GM21786 (cell line): ENCODE measurements around the gene FBRSL1.

Experiments used
- ATAC-seq: cut with Tn5 transposase; IDR thresholded peaks from one replicate; pipeline ENCODE4 v1.9.1; 2021; ENCODE audit not compliant: unreplicated experiment

FBRSL1 gene

DNA sequence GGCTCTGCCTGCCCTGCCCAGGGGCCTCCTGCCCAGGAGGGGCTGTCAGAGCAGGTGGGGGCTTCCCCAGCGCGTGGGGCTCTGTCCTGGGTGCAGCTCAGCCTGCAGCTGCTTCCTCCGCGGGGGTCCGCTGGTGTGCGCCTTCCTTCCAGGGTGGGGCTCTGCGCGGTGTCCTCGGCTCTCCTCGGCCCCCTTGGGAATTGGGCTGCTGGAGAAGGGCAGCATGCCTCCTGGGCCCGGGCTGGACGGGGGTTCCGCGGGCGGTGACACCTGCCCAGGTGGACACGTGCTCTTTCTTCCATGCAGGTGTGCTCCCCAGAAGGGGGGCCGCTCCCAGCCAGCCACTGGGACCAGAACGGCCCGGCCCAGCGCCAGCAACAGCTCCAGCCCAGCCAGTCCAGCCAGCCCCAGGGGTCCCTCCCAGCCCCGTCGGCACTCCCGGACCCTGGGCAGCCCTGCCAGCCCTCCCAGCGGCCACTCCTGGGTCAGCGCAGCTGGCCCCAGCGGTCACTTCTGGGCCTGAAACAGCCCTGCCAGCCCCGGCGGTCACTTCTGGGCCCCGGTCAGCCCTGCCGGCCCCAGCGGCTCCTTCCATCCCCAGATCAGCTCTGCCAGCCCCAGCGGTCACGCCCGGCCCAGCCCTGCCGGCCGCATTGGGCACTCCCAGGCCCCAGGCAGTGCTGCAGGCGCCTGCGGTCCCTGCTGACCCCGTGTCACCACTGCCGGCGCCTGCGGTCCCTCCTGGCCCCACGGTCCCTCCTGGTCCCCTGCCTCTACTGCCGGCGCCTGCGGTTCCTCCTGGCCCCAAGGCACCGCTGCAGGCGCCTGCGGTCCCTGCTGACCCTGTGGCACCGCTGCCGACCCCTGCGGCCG is 19.1 kb downstream of the FBRSL1 start:
- no peak for ATAC-seq

- ATAC-seq: no peak
Measured at GRCh38 chr12:132510111-132510724, 20.3 kb downstream of the FBRSL1 start.

- ATAC-seq: no peak
Measured at GRCh38 chr12:132510746-132511477, 21.0 kb downstream of the FBRSL1 start.

- no peak for ATAC-seq
Measured at GRCh38 chr12:132511516-132512196, 21.7 kb downstream of the FBRSL1 start.

DNA sequence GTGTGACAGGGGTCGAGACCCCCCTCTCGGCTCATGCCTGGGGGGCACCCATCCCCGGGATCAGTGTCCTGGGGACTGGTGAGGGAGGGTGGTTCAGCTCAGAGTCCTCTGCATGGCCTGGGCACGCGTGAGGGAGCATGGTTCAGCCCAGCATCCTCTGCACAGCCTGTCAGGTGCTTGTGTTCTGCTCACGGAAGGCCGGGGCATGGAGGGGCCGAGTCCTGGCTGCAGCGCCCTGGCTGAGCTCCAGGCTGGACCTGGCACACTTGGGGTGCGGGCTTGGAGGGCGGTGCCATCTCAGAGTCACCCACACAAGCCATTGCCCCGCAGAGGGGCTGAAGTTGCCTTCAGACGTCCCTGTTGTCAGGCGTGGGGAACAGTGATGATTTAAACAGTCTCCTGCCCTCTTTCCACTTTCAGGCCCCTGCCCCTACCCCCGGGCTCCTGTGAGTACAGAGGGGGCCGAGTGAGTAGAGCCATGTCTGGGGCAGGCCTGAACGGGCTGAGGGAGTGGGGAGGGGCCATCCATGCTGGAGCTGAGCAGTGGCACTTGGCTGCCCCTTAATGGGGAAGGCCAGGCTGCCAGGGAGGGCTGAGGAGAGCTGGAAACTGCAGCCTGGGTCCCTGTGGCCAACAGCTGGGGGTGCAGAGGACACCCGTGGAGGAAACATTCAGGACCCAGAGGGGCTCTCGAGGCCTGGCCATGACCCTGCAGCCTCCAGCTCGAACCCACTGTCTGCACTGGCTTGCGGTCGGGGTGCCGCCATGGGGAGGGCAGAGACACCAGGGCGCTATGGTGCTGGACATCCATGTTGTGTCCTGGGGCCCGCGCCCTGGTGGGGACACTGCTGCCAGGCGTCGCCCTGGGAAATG is 22.5 kb downstream of the FBRSL1 start:
- no peak for ATAC-seq

GRCh38 chr12:132513070-132513398 is 23.1 kb downstream of the FBRSL1 start:
- no peak for ATAC-seq

DNA sequence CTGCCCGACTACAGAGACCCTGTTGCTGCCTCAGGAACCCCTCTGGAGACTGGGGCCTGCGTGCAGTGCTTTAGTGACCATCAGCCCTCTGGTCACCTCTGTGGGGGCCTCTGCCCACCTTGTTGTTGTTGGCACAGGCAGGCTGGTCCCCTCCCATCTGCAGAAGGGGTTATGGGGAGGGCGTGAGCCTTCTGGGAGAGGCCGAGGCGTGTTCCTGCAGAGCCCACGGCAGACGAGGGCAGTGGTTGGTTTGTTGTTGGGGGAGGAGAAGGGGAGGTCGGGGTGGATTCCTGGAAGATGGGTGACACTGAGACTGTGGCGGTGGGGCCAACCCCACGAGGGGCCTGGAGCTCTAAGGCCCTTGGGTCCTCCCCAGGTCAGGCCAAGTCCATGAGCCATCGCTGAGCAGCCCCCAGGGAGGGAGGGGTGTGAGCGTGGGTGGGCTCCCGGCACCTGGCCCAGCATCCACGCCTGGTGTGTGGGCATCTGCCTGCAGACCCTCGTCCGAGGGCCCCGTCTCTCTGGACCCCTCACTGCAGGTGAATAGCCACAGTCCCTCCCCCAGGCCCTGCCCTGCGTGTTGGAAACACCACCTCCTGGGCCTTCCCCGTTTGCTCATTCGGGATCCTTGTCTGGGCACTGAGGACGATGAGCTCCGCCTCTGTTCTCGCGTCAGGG is 23.6 kb downstream of the FBRSL1 start:
- ATAC-seq: no peak

DNA sequence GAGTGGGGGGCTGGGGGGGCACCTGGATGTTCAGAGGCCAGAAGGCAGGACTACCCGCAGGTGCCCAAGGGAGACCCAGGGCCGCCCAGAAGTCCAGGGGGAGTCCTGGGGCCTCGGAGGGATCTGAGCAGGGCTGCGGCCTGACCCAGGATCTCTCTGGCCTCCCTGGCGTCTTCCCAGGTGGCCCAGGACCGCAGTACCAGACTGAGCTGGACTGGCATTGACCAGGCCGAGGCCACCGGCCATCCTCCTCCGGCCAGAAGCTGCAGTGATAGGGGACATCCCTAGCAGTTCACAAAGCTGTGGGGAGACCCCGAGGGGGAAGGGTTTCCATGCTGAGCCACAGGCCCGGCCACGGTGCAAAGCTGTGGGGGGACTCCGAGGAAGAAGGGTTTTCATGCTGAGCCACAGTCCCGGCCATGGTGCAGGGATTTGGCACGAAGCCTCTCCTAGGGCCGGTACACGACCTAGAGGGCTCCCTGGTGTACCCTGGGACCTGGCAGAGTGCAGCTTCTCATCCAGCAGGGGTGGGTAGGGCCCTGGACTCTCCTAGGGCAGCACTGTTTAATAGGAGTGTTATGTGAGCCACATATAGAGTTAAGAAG is 24.4 kb downstream of the FBRSL1 start:
- ATAC-seq: no peak

- ATAC-seq: no peak
Measured at GRCh38 chr12:132514838-132515237, 24.9 kb downstream of the FBRSL1 start.

DNA sequence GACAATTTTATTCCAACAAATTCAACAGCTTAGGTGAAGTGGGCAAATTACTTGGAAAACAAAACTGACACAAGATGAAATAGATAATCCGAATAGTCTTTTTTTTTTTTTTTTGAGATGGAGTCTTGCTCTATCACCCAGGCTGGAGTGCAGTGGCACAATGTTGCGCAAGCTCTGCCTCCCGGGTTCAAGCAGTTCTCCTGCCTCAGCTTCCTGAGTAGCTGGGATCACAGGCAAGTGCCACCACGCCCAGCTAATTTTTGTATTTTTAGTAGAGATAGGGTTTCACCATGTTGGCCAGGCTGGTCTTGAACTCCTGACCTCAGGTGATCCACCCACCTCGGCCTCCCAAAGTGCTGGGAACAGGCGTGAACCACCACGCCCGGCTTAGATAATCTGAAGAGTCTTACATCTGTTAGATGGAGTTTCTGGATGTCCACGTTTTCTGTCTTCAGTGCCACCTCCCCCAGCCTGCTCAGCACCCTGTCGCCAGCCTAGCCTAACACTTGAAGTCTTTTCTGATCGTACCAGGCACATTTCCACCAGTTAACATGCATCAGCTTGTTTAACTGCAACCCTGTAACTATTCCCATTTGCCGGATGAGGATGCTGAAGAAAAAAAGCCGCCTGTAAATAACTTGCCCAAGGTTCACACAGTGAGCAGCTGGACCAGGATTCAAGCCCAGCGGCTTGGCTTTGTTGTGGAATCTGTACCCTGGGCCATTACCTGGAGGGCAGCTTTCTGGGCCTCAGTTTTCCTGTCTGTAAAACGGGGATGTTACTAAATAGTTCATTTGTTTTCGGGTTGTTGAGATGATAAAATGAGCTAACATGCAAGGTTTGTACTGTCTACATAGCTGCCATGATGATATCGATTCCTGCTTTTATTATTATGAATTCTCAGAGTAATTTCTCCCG is 26.4 kb downstream of the FBRSL1 start:
- no peak for ATAC-seq

- ATAC-seq: no peak
Measured at GRCh38 chr12:132517013-132517739, 27.2 kb downstream of the FBRSL1 start.

DNA sequence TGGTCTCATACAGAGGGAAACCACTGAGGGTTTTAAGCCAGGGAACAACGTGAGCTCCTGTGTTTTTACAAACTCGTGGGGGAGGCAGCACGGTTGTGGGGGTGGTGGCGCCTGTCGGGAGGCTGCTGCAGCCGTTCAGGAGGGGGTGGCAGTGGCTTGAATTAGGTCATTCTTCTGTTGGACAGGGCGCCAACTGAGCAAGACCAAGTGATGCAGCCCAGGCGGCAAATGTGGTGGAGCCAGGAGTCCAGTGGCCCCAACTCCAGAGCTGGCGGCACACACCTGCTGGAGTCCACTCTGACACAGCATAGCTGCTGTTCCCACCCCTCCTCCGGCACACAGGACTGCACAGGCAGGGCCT is 27.8 kb downstream of the FBRSL1 start:
- ATAC-seq: no peak

- no peak for ATAC-seq
Measured at GRCh38 chr12:132518354-132518992, 28.5 kb downstream of the FBRSL1 start.

GRCh38 chr12:132520421-132521199 is 30.7 kb downstream of the FBRSL1 start:
- no peak for ATAC-seq

- ATAC-seq: no peak
Measured at GRCh38 chr12:132521200-132521580, 31.2 kb downstream of the FBRSL1 start.

DNA sequence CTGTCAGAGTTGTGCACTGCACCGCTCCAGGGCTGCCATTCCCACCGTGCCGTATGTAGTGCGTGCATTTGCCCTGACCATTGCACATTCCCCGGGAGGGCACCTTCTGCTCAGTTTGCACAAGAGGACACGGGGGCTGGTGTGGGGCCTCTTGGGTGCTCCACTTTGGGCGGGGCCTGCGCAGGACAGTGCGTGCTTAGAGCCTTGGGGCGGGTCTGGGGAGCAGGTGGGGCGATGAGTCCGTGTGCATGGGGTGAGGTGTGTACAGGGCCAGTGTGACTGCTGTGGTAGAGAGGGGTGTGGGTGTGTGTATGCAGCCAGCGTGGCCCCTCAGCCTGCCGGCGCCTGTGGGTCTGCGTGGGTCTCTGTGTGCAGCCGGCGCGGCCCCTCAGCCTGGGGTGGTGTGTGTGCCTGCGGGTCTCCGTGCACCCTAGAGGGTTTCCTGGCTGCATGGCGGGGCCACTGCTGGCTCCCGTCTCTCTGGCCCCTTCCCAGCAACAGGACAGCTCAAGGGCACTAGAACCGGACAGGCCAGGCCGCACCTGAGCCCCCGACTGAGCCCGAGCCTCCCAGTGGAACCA is 31.9 kb downstream of the FBRSL1 start:
- no peak for ATAC-seq
